Effector memory CD8-positive, alpha-beta T cell (primary cell): ENCODE data around the gene MYOF.

Source experiments
- ATAC-seq: fragments of 150-1000 bp; cut with Tn5 transposase; replicated peaks from 2 replicates; pipeline ENCODE4 v1.10.0; 2021; ENCODE audit warnings: mild to moderate bottlenecking, moderate library complexity
- DNase-seq, 3 experiments: peaks; one replicate each; pipeline ENCODE4 v3.0.0; 2021
- H3K27ac Mint-ChIP-seq, 2 donors: one replicate each; pipeline ENCODE4 v1.8.0; 2022; ENCODE audit warnings: mild to moderate bottlenecking in 2 of 2, mixed read lengths in 2 of 2, moderate library complexity in 2 of 2
- H3K27me3 Mint-ChIP-seq, 2 donors: one replicate each; pipeline ENCODE4 v1.8.0; 2022; ENCODE audit warnings: mixed read lengths in 2 of 2
- H3K36me3 Mint-ChIP-seq: one replicate; pipeline ENCODE4 v1.8.0; 2022; ENCODE audit warnings: mild to moderate bottlenecking, moderate library complexity, mixed read lengths; ENCODE audit not compliant: insufficient read depth
- H3K4me1 Mint-ChIP-seq, 2 donors: one replicate each; pipeline ENCODE4 v1.8.0; 2022; ENCODE audit warnings: low read depth in 2 of 2, mixed read lengths in 2 of 2
- H3K4me3 Mint-ChIP-seq, 2 donors: one replicate each; pipeline ENCODE4 v1.8.0; 2022; ENCODE audit warnings: mild to moderate bottlenecking in 2 of 2, mixed read lengths in 2 of 2, moderate library complexity in 2 of 2
- H3K9me3 Mint-ChIP-seq, 2 donors: one replicate each; pipeline ENCODE4 v1.8.0; 2022; ENCODE audit warnings: mixed read lengths in 2 of 2

MYOF gene

GRCh38 chr10:93281367-93281720, 200.8 kb downstream of the MYOF start:
- H3K27ac Mint-ChIP-seq, result no peak overlapping the region
- H3K27me3 Mint-ChIP-seq, result peaks cover 12 to 30% of the 10 kb centered on the region in 2 donors
- no peaks in the 10 kb centered on the region for H3K36me3 Mint-ChIP-seq
- no peak overlapping the region for H3K4me3 Mint-ChIP-seq
- H3K9me3 Mint-ChIP-seq, result no peaks in the 10 kb centered on the region
- no peak for ATAC-seq
- no peak for DNase-seq
- H3K4me1 Mint-ChIP-seq, result no peaks in the 10 kb centered on the region

- no peak for DNase-seq
- Mint-ChIP-seq H3K27ac (no peak overlapping the region), H3K4me1 (no peaks in the 10 kb centered on the region), H3K4me3 (no peak overlapping the region), H3K36me3 (no peaks in the 10 kb centered on the region), H3K9me3 (no peaks in the 10 kb centered on the region), H3K27me3 (peaks cover 12 to 33% of the 10 kb centered on the region in 2 donors)
- ATAC-seq, result no peak
Observed at GRCh38 chr10:93280699-93281366, 201.3 kb downstream of the MYOF start.

- H3K27ac Mint-ChIP-seq, result no peak overlapping the region
Observed at GRCh38 chr10:93280121-93280698, 201.9 kb downstream of the MYOF start.

GRCh38 chr10:93277360-93277759, 204.8 kb downstream of the MYOF start:
- DNase-seq, result no peak
- Mint-ChIP-seq H3K4me1 (no peaks in the 10 kb centered on the region), H3K9me3 (no peaks in the 10 kb centered on the region), H3K27me3 (peaks cover 8 to 39% of the 10 kb centered on the region in 2 donors), H3K36me3 (no peaks in the 10 kb centered on the region), H3K4me3 (no peak overlapping the region), H3K27ac (no peak overlapping the region)
- no peak for ATAC-seq

More at GRCh38 chr10:93280121-93280698, 201.9 kb downstream of the MYOF start:
- ATAC-seq (no peak), DNase-seq (no peak)
- H3K9me3 Mint-ChIP-seq, result no peaks in the 10 kb centered on the region
- H3K4me1 Mint-ChIP-seq, result no peaks in the 10 kb centered on the region
- no peaks in the 10 kb centered on the region for H3K36me3 Mint-ChIP-seq
- peaks cover 12 to 33% of the 10 kb centered on the region in 2 donors for H3K27me3 Mint-ChIP-seq
- no peak overlapping the region for H3K4me3 Mint-ChIP-seq

- Mint-ChIP-seq H3K27me3 (peaks cover 8 to 25% of the 10 kb centered on the region in 2 donors), H3K9me3 (no peaks in the 10 kb centered on the region), H3K4me3 (no peak overlapping the region), H3K27ac (no peak overlapping the region), H3K4me1 (no peaks in the 10 kb centered on the region), H3K36me3 (no peaks in the 10 kb centered on the region)
- ATAC-seq (no peak), DNase-seq (no peak)
Observed at GRCh38 chr10:93274419-93274818, 207.7 kb downstream of the MYOF start.

- DNase-seq (no peak), ATAC-seq (no peak)
- Mint-ChIP-seq H3K4me1 (peaks cover 0 to 2% of the 10 kb centered on the region in 2 donors), H3K27me3 (peaks cover 8 to 30% of the 10 kb centered on the region in 2 donors), H3K27ac (no peak overlapping the region), H3K9me3 (no peaks in the 10 kb centered on the region), H3K36me3 (no peaks in the 10 kb centered on the region), H3K4me3 (no peak overlapping the region)
Observed at GRCh38 chr10:93272884-93273675, 209.1 kb downstream of the MYOF start.

GRCh38 chr10:93271347-93271746, 210.8 kb downstream of the MYOF start:
- Mint-ChIP-seq H3K9me3 (no peaks in the 10 kb centered on the region), H3K36me3 (no peaks in the 10 kb centered on the region), H3K27me3 (peaks cover 0 to 23% of the 10 kb centered on the region in 2 donors), H3K27ac (no peak overlapping the region), H3K4me1 (peaks cover 0 to 2% of the 10 kb centered on the region in 2 donors), H3K4me3 (no peak overlapping the region)
- DNase-seq, result no peak
- no peak for ATAC-seq

- Mint-ChIP-seq H3K9me3 (no peaks in the 10 kb centered on the region), H3K4me3 (no peak overlapping the region), H3K27ac (no peak overlapping the region), H3K4me1 (peaks cover 0 to 2% of the 10 kb centered on the region in 2 donors), H3K27me3 (peaks cover 0 to 20% of the 10 kb centered on the region in 2 donors), H3K36me3 (no peaks in the 10 kb centered on the region)
- ATAC-seq (no peak), DNase-seq (no peak)
Observed at GRCh38 chr10:93269281-93269680, 212.9 kb downstream of the MYOF start.

- no peak for ATAC-seq
- H3K27me3 Mint-ChIP-seq, result peaks cover 0 to 18% of the 10 kb centered on the region in 2 donors
Observed at GRCh38 chr10:93268021-93268420, 214.1 kb downstream of the MYOF start.

GRCh38 chr10:93267521-93267920, 214.6 kb downstream of the MYOF start:
- H3K4me3 Mint-ChIP-seq, result no peak overlapping the region
- DNase-seq (no peak), ATAC-seq (no peak)
- H3K4me1 Mint-ChIP-seq, result peaks cover 0 to 2% of the 10 kb centered on the region in 2 donors
- H3K27ac Mint-ChIP-seq, result no peak overlapping the region
- H3K9me3 Mint-ChIP-seq, result no peaks in the 10 kb centered on the region
- H3K27me3 Mint-ChIP-seq, result peaks cover 0 to 13% of the 10 kb centered on the region in 2 donors
- no peaks in the 10 kb centered on the region for H3K36me3 Mint-ChIP-seq

More at GRCh38 chr10:93268021-93268420, 214.1 kb downstream of the MYOF start:
- no peak overlapping the region for H3K4me3 Mint-ChIP-seq
- H3K36me3 Mint-ChIP-seq, result no peaks in the 10 kb centered on the region
- H3K27ac Mint-ChIP-seq, result no peak overlapping the region
- H3K9me3 Mint-ChIP-seq, result no peaks in the 10 kb centered on the region
- peaks cover 0 to 2% of the 10 kb centered on the region in 2 donors for H3K4me1 Mint-ChIP-seq
- DNase-seq, result no peak

- no peak for DNase-seq
- H3K36me3 Mint-ChIP-seq, result no peaks in the 10 kb centered on the region
- no peak for ATAC-seq
- H3K27me3 Mint-ChIP-seq, result peaks cover 0 to 10% of the 10 kb centered on the region in 2 donors
- H3K4me3 Mint-ChIP-seq, result no peak overlapping the region
- no peak overlapping the region for H3K27ac Mint-ChIP-seq
- H3K9me3 Mint-ChIP-seq, result no peaks in the 10 kb centered on the region
- peaks cover 0 to 2% of the 10 kb centered on the region in 2 donors for H3K4me1 Mint-ChIP-seq
Observed at GRCh38 chr10:93266858-93267257, 215.3 kb downstream of the MYOF start.

- DNase-seq, result no peak
- Mint-ChIP-seq H3K36me3 (no peaks in the 10 kb centered on the region), H3K27me3 (no peaks in the 10 kb centered on the region), H3K4me3 (no peak overlapping the region), H3K4me1 (no peaks in the 10 kb centered on the region), H3K9me3 (no peaks in the 10 kb centered on the region), H3K27ac (no peak overlapping the region)
- ATAC-seq, result no peak
Observed at GRCh38 chr10:93261961-93262610, 220.0 kb downstream of the MYOF start.

GRCh38 chr10:93261089-93261488, 221.0 kb downstream of the MYOF start:
- no peaks in the 10 kb centered on the region for H3K36me3 Mint-ChIP-seq
- H3K4me3 Mint-ChIP-seq, result no peak overlapping the region
- ATAC-seq (no peak), DNase-seq (no peak)
- no peak overlapping the region for H3K27ac Mint-ChIP-seq
- no peaks in the 10 kb centered on the region for H3K9me3 Mint-ChIP-seq
- H3K4me1 Mint-ChIP-seq, result no peaks in the 10 kb centered on the region
- no peaks in the 10 kb centered on the region for H3K27me3 Mint-ChIP-seq
